ENCODE results near the gene RHBDD3.

RHBDD3 gene

DNA sequence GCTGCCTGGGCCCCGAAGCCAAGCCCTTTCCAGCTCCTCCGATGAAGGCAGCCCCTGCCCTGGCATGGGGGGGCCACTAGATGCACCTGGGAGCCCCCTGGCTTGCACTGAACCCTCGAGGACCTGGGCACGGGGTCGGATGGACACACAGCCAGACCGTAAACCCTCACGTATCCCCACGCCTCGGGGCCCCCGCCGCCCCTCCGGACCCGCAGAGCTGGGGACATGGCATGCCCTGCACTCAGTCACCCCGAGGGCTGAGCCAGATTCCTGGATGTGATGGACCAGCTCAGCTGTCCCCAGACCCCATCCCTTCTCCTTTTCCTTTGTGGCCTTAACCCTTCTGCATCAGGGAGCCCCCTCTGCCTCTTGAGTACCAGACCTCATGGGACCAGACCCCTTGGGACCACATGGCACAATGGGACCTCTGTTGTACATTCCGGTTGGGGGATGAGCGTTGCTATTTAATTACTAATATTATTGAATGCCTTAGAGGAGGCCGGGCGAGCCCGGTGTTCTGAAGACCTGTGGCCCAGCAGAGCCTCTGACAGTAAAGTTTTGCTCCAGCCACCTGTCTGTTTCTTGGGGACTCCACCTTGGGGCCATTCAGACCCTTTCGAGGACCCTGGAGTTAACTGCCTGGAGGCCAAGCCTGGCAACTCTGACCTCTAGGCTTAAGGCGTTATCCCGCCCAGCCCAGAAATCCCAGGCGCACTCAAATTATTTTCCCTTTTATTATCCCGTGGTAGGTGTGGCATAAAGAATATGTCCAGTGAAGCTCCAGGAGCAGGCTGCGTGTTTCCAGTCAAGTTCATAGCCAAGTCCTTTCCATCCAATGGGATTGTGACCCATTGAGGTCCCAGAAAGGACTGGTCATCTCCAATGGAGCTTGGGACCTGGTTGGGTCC is 44.7 kb upstream of the RHBDD3 start:
- TF ChIP-seq, protein P1, sequence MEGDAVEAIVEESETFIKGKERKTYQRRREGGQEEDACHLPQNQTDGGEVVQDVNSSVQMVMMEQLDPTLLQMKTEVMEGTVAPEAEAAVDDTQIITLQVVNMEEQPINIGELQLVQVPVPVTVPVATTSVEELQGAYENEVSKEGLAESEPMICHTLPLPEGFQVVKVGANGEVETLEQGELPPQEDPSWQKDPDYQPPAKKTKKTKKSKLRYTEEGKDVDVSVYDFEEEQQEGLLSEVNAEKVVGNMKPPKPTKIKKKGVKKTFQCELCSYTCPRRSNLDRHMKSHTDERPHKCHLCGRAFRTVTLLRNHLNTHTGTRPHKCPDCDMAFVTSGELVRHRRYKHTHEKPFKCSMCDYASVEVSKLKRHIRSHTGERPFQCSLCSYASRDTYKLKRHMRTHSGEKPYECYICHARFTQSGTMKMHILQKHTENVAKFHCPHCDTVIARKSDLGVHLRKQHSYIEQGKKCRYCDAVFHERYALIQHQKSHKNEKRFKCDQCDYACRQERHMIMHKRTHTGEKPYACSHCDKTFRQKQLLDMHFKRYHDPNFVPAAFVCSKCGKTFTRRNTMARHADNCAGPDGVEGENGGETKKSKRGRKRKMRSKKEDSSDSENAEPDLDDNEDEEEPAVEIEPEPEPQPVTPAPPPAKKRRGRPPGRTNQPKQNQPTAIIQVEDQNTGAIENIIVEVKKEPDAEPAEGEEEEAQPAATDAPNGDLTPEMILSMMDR (conservative IDR thresholded peaks at IDR 0.05): no peak
- H3K27ac ChIP-seq: no peak overlapping the region

DNA sequence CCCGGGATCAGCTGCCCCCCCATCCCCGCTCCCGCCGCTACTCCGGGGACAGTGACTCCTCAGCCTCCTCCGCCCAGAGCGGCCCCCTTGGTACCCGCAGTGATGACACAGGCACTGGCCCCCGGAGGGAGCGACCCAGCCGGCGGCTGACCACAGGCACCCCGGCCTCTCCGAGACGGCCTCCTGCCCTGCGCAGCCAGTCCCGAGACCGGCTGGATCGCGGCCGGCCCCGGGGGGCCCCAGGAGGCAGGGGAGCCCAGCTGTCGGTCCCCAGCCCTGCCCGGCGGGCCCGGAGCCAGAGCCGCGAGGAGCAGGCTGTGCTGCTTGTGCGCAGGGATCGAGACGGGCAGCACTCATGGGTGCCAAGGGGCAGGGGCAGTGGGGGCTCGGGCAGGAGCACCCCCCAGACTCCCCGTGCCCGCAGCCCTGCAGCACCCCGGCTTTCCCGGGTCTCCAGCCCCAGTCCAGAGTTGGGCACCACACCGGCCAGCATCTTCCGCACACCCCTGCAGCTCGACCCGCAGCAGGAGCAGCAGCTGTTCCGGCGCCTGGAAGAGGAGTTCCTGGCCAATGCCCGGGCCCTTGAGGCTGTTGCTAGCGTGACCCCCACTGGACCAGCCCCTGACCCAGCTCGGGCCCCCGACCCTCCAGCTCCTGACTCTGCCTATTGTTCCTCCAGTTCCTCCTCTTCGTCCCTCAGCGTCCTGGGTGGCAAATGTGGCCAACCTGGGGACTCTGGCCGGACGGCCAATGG is 43.9 kb upstream of the RHBDD3 start:
- no peak overlapping the region for H3K27ac ChIP-seq
- TF ChIP-seq, protein P1 (conservative IDR thresholded peaks at IDR 0.05): no peak

DNA sequence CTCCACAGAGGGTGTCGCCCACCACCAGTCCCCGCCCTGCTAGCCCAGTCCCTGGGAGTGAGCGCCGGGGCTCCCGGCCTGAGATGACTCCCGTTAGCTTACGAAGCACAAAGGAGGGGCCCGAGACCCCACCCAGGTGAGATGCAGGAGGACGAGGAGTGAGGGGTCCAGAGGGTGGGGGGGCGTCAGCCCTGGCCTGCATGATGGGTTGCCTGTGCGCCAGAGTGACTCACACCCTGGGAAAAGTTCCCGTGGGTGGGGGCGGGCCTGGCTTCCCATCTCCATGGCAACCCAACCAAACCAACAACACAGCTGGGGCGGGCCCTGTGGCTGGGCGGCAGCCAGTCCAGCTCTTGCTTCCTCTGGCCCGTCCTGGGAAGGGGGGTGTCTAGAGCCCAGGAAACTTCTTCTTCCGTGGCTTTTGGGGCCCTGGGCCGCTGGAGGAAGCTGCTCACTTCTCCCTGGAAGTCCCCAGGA is 43.1 kb upstream of the RHBDD3 start:
- H3K27ac ChIP-seq: peak overlapping the region; percentile 11; the same call in 1 of the 2 replicates
- TF ChIP-seq, protein P1 (conservative IDR thresholded peaks at IDR 0.05): no peak

DNA sequence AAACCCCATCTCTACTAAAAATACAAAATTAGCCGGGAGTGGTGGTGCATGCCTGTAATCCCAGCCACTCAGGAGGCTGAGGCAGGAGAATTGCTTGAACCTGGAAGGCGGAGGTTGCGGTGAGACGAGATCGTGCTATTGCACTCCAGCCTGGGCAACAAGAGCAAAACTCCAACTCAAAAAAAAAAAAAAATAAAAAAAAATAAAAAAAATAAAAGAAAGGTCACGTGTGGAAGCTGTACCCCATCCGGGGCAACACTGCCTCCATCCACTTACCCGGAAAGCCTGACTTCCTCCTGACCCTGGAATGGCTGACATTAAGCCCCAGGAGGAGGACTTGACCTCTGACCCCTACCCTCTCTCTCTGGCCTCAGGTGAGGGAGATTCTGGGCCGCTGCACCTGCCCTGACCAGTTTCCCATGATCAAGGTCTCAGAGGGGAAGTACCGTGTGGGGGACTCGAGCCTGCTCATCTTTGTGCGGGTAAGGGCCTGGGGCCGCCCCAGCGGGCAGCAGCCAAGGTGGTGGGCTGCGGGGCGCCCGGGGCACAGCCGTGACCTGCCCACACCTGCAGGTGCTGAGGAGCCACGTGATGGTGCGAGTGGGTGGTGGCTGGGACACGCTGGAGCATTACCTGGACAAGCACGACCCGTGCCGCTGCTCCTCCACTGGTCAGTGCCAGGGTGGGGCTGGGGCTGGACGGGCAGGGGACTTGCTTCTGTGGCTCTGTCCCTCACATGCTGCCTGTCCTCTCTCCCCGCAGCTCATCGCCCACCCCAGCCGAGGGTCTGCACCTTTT is 42.5 kb upstream of the RHBDD3 start:
- H3K27ac ChIP-seq: peak overlapping the region; percentile 11; the same call in 1 of the 2 replicates

DNA sequence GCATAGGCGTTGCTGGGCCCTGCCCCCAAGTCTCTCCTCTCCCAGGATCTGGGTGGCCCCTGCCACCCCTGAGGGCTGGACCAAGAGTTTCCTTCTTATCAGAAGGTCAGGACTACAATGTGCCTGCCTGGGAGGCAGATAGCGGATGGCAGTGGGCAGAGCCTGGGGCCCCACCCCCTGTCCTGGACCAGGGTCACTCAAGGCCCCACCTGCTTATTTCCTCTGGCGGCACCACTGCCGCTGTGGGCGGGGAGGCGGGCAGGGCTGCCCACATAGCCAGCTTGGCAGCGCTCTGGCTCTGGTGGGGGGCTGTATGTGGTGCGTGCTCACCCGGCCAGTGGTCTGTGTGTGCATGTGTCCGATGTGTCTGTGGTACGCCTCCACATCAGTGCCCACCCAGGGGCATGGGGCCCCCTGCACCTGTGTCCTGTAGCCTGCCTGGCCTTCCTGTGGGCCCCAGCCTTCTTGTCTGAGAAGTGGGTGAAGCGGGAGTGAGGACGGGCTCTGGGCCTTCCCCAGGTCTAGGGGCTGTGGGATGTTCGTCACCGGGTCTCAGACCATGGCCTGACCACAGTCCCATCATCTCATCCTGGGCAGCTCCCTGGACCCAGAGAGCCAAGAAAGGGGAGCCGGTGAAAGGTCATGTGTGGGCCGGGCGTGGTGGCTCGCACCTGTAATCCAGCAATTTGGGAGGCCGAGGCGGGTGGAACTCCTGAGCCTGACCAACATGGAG is 41.7 kb upstream of the RHBDD3 start:
- H3K27ac ChIP-seq: peak overlapping the region; percentile 19; the same call in 1 of the 2 replicates
- TF ChIP-seq, protein P1 (conservative IDR thresholded peaks at IDR 0.05): no peak

More for the DNA sequence above, 42.5 kb upstream of the RHBDD3 start:
- TF ChIP-seq, protein P1 (conservative IDR thresholded peaks at IDR 0.05): no peak

DNA sequence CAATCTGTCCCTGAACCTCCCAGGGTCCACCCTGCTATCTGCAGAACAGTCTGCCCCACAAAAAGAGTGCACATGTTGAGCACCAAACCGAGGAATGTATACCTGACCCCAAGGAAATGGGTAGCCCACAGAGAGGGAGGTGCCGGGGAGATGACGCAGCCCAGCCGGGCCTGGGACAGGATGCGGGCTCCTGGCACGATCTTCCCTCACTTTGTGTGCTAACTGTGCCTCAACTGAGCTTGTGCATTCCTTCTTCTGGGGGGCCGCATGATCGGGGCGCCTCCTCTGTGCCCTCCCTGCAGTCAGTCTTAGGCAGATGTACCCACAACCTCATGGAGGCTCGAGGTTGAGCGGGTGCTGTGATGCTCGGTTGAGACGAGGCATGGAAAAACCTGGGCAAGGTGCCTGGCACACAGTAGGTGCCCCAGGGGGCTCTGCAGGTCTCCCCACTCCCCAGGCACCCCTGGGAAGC is 41.0 kb upstream of the RHBDD3 start:
- H3K27ac ChIP-seq: peak overlapping the region; percentile 19; the same call in 1 of the 2 replicates
- TF ChIP-seq, protein P1 (conservative IDR thresholded peaks at IDR 0.05): no peak

All from VCaP (cell line).